ENCODE data around the gene MED25.

- TF ChIP-seq, protein P1, sequence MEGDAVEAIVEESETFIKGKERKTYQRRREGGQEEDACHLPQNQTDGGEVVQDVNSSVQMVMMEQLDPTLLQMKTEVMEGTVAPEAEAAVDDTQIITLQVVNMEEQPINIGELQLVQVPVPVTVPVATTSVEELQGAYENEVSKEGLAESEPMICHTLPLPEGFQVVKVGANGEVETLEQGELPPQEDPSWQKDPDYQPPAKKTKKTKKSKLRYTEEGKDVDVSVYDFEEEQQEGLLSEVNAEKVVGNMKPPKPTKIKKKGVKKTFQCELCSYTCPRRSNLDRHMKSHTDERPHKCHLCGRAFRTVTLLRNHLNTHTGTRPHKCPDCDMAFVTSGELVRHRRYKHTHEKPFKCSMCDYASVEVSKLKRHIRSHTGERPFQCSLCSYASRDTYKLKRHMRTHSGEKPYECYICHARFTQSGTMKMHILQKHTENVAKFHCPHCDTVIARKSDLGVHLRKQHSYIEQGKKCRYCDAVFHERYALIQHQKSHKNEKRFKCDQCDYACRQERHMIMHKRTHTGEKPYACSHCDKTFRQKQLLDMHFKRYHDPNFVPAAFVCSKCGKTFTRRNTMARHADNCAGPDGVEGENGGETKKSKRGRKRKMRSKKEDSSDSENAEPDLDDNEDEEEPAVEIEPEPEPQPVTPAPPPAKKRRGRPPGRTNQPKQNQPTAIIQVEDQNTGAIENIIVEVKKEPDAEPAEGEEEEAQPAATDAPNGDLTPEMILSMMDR (IDR thresholded peaks at IDR 0.05): no peak
- TF ChIP-seq POLR2A (IDR thresholded peaks at IDR 0.05): no peak
- no peak for TF ChIP-seq POLR2AphosphoS5 (IDR thresholded peaks at IDR 0.05)
Measured at GRCh38 chr19:49837425-49837824, 19.3 kb downstream of the MED25 start.
